Breast epithelium (tissue), 3 donors: Measurements from ENCODE around the gene DMD.

Experiments used
- POLR2AphosphoS5 ChIP-seq, 3 donors: sonication (generic); formaldehyde crosslinking; IDR thresholded peaks; one replicate each; pipeline ENCODE4 v1.6.1; 2017; ENCODE audit warnings: antibody characterized with exemption in 3 of 3
- TF ChIP-seq, protein P1 (sequence below), 3 donors: fragments of 450-650 bp; IDR thresholded peaks; one replicate each; pipeline ENCODE4 v1.5.1; 2016 to 2017; ENCODE audit warnings: antibody characterized with exemption in 3 of 3, mild to moderate bottlenecking in 3 of 3, moderate library complexity in 3 of 3

DNA sequence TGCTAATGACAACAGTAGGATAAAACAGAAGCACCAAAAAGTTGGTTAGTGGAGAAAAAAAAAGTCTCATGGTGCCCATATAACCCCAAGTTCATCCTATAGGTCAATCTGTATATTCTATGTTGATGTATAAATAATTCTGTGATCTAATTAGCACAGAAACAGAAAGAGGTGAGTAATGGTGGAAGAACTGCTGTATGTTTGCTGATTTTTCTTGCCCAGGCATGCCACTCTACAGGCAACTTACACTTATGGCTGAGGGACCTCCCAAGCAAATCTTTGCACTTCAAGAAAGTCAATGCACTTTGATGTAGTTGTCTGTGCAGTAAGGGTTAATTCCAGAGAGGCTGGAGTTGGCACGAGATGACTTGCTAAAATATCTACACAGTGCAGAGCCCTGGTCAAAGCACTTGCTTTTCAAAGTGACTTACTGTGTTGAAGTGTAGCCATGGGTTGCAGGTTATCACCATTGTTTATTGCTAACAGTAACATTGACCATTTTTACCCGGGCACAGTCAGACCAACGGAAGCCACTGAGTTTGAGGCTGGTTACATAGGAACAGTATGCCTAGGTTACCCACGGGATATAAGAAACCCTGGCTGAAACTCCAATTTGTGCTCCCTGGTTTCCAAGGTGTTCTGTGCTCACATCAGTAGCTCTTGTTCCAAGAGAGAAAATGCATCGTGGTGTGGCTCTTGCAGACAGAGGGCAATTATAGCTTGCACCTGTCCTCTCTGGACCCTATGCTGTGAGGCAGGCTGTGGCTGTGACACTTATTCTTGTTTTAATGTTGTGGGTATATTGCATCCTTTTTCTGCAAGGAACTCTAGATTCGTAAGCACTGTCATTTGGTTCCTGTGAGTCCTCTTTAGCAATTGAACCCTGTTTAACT is 1998.2 kb downstream of the DMD start:
- TF ChIP-seq, protein P1, sequence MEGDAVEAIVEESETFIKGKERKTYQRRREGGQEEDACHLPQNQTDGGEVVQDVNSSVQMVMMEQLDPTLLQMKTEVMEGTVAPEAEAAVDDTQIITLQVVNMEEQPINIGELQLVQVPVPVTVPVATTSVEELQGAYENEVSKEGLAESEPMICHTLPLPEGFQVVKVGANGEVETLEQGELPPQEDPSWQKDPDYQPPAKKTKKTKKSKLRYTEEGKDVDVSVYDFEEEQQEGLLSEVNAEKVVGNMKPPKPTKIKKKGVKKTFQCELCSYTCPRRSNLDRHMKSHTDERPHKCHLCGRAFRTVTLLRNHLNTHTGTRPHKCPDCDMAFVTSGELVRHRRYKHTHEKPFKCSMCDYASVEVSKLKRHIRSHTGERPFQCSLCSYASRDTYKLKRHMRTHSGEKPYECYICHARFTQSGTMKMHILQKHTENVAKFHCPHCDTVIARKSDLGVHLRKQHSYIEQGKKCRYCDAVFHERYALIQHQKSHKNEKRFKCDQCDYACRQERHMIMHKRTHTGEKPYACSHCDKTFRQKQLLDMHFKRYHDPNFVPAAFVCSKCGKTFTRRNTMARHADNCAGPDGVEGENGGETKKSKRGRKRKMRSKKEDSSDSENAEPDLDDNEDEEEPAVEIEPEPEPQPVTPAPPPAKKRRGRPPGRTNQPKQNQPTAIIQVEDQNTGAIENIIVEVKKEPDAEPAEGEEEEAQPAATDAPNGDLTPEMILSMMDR (IDR thresholded peaks at IDR 0.05) = no peak
- TF ChIP-seq POLR2AphosphoS5 (IDR thresholded peaks at IDR 0.05) = no peak
